ENCODE data around the gene FARS2. TPM values are rescaled to one million over a fixed set of nuclear protein-coding genes. Genes with fewer than 3 reads are reported as not detected.

The FARS2 gene
- total RNA-seq, 3 donors from 2014 or later, result 12.0 to 29.6 (median 24.3) TPM

- no peak for TF ChIP-seq POLR2A (IDR thresholded peaks at IDR 0.05)
- TF ChIP-seq, protein P1, sequence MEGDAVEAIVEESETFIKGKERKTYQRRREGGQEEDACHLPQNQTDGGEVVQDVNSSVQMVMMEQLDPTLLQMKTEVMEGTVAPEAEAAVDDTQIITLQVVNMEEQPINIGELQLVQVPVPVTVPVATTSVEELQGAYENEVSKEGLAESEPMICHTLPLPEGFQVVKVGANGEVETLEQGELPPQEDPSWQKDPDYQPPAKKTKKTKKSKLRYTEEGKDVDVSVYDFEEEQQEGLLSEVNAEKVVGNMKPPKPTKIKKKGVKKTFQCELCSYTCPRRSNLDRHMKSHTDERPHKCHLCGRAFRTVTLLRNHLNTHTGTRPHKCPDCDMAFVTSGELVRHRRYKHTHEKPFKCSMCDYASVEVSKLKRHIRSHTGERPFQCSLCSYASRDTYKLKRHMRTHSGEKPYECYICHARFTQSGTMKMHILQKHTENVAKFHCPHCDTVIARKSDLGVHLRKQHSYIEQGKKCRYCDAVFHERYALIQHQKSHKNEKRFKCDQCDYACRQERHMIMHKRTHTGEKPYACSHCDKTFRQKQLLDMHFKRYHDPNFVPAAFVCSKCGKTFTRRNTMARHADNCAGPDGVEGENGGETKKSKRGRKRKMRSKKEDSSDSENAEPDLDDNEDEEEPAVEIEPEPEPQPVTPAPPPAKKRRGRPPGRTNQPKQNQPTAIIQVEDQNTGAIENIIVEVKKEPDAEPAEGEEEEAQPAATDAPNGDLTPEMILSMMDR (IDR thresholded peaks at IDR 0.05), result no peak
- no peak for TF ChIP-seq POLR2AphosphoS5 (IDR thresholded peaks at IDR 0.05)
- no peaks in the 10 kb centered on the region for H3K36me3 ChIP-seq
Measured at GRCh38 chr6:5511954-5512353, 250.6 kb downstream of the FARS2 start.

DNA sequence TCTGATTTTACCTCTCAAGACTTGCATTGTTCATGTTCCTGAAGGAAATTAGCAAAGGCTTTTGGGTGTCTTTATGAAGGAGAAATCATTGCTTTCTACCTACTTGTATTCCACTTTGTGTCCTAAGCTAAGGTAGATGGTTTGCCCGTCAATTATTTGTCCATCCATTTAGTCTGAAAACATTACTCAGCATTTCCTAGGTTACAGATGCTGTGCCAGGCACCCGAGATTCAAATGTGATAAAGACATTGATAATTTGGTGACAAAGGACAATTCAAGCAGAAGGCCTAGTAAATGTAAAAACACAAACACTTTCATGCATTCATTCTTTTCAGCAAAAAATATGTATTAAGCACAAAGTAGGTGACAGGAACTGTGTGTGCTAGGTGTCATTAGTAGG is 251.1 kb downstream of the FARS2 start:
- TF ChIP-seq POLR2AphosphoS5 (IDR thresholded peaks at IDR 0.05) (no peak), POLR2A (IDR thresholded peaks at IDR 0.05) (no peak)
- TF ChIP-seq, protein P1 (IDR thresholded peaks at IDR 0.05), result no peak
- Histone ChIP-seq H3K9me3 (no peaks in the 10 kb centered on the region), H3K27ac (no peak overlapping the region), H3K27me3 (no peaks in the 10 kb centered on the region), H3K36me3 (no peaks in the 10 kb centered on the region), H3K4me3 (no peak overlapping the region), H3K4me1 (no peaks in the 10 kb centered on the region)
- intact Hi-C loops (cut with DNase I; ENCODE audit: low total_unique reads), result no loop called here
- no peak for DNase-seq (ENCODE audit: low spot score in 2 of 2)

More at GRCh38 chr6:5511954-5512353, 250.6 kb downstream of the FARS2 start:
- no peak overlapping the region for H3K27ac ChIP-seq
- no peaks in the 10 kb centered on the region for H3K9me3 ChIP-seq
- H3K4me3 ChIP-seq, result no peak overlapping the region
- H3K27me3 ChIP-seq, result no peaks in the 10 kb centered on the region
- DNase-seq (ENCODE audit: low spot score in 2 of 2), result no peak
- intact Hi-C loops (cut with DNase I; ENCODE audit: low total_unique reads), result no loop called here
- no peaks in the 10 kb centered on the region for H3K4me1 ChIP-seq

DNA sequence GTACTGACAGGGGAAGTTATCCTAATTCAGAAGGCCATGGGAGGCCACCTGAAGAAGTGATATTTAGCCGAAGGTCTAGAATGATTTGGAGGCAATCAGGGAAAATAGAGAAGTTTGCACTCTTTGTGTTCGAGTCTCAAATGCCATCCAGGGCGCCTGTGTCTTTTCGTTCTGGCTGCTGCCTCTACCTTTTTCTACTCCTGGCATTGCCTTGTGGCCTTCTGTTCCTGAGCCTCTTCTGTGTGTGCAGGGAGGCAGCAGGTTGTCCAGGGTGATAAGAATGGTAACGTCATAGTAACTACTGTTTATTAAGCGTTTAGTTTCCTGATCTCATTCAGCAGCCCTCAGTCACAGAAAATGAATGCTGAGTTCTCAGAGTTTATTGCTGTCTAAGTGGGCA is 252.1 kb downstream of the FARS2 start:
- no peak for DNase-seq (ENCODE audit: low spot score in 2 of 2)
- intact Hi-C loops (cut with DNase I; ENCODE audit: low total_unique reads), result no loop called here
- Histone ChIP-seq H3K4me3 (no peak overlapping the region), H3K36me3 (no peaks in the 10 kb centered on the region), H3K9me3 (no peaks in the 10 kb centered on the region), H3K27me3 (no peaks in the 10 kb centered on the region), H3K27ac (no peak overlapping the region), H3K4me1 (no peaks in the 10 kb centered on the region)
- TF ChIP-seq POLR2A (IDR thresholded peaks at IDR 0.05) (no peak), POLR2AphosphoS5 (IDR thresholded peaks at IDR 0.05) (no peak)

GRCh38 chr6:5514353-5514752 is 253.0 kb downstream of the FARS2 start:
- H3K27me3 ChIP-seq, result no peaks in the 10 kb centered on the region
- no peaks in the 10 kb centered on the region for H3K36me3 ChIP-seq
- DNase-seq (ENCODE audit: low spot score in 2 of 2), result no peak
- H3K27ac ChIP-seq, result no peak overlapping the region
- no peaks in the 10 kb centered on the region for H3K9me3 ChIP-seq
- no peak overlapping the region for H3K4me3 ChIP-seq
- TF ChIP-seq POLR2A (IDR thresholded peaks at IDR 0.05) (no peak), POLR2AphosphoS5 (IDR thresholded peaks at IDR 0.05) (no peak)
- TF ChIP-seq, protein P1 (IDR thresholded peaks at IDR 0.05), result no peak
- no peaks in the 10 kb centered on the region for H3K4me1 ChIP-seq
- intact Hi-C loops (cut with DNase I; ENCODE audit: low total_unique reads), result no loop called here

- intact Hi-C loops (cut with DNase I; ENCODE audit: low total_unique reads), result no loop called here
- Histone ChIP-seq H3K4me3 (no peak overlapping the region), H3K9me3 (no peaks in the 10 kb centered on the region), H3K27ac (no peak overlapping the region), H3K4me1 (no peaks in the 10 kb centered on the region), H3K27me3 (no peaks in the 10 kb centered on the region), H3K36me3 (no peaks in the 10 kb centered on the region)
- TF ChIP-seq POLR2AphosphoS5 (IDR thresholded peaks at IDR 0.05) (no peak), POLR2A (IDR thresholded peaks at IDR 0.05) (no peak)
- TF ChIP-seq, protein P1 (IDR thresholded peaks at IDR 0.05), result no peak
- no peak for DNase-seq (ENCODE audit: low spot score in 2 of 2)
Measured at GRCh38 chr6:5515200-5515599, 253.9 kb downstream of the FARS2 start.

DNA sequence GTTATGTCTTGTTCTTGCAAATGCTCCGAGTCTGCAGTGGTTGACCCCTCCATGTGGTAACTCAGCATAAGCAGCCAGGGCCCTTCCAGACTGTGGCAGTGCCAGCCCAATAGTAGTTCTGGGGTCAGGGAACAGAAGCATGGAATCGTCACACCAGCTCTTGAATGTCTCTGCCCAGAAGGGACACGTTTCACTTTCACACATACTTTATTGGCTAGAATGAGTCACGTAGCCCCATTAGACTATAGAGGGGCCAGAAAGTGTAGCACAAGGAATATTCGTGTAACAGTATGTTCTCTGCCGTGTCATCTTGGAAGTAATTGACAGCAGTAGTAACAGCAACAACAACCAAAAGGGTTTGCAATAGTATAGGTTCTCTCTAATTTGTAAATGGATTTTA is 254.7 kb downstream of the FARS2 start:
- Histone ChIP-seq H3K4me3 (no peak overlapping the region), H3K27ac (no peak overlapping the region), H3K9me3 (no peaks in the 10 kb centered on the region), H3K4me1 (no peaks in the 10 kb centered on the region), H3K36me3 (no peaks in the 10 kb centered on the region), H3K27me3 (no peaks in the 10 kb centered on the region)
- no peak for DNase-seq (ENCODE audit: low spot score in 2 of 2)
- intact Hi-C loops (cut with DNase I; ENCODE audit: low total_unique reads), result no loop called here
- TF ChIP-seq POLR2AphosphoS5 (IDR thresholded peaks at IDR 0.05), result no peak
- no peak for TF ChIP-seq POLR2A (IDR thresholded peaks at IDR 0.05)
- TF ChIP-seq, protein P1 (IDR thresholded peaks at IDR 0.05), result no peak
